Skin of body (tissue), 2 donors: Measurements from ENCODE around the gene IL24. TPM values are rescaled to one million over a fixed set of nuclear protein-coding genes. Genes with fewer than 3 reads are reported as not detected.

Experiments
- DNase-seq: peaks from one replicate; lab custom pipeline; 2025; lab: John Stamatoyannopoulos, UW
- total RNA-seq: library from RNA; depleted of rRNA; stranded (reverse); fragments of >200 nt; gene quantifications from one replicate; pipeline ENCODE4 v1.2.3, GENCODE V29; 2014

The IL24 gene
- total RNA-seq, 1 donor from 2014 or later = not detected

DNA sequence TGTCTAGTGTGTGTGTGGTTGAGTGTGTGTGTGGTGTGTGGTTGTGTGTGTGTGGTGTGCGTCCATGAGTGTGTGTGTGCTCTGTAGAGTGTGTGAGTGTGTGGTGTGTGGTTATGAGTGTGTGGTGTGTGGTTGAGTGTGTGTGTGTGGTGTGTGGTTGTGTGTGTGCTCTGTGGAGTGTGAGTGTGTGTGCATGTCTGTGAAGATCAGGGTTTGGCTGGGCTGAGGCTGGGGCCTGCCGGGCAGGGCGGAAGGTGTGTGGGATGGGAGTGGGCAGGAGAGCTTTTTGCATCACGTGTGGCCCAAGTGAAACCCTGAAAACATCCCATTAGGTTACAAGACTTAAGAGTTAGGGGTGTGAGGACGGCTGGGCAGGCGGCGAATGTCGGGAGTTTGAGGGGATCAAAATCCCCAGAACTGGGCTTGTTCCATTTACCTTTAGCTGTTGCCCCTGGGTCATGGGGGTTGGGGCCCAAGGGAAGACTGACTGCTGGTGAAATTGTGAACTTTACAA is 27.4 kb downstream of the IL24 start:
- no peak for DNase-seq

- DNase-seq = no peak
These were observed 28.0 kb downstream of the IL24 start for GRCh38 chr1:206925106-206925736.

GRCh38 chr1:206926286-206926685 is 29.0 kb downstream of the IL24 start:
- DNase-seq = no peak

DNA sequence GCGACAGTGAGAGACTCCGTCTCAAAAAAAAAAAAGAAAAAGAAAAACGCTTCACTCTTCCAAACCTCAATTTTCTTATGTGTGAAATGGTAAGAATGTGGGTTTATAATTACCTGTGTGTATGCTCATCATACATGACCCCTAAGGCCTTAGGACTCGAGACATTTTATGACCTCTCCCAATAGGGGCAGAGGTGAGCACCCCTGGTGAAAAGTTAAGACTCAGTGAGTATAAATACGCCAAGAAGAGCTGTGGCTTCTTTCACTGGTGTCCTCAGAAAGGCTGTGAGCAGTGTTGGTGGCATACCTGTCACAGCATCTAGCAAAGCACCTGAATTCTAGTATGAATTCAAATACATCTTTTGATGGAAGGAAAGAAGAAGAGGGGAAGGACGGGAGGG is 32.3 kb downstream of the IL24 start:
- DNase-seq = no peak

- no peak for DNase-seq
These were observed 33.1 kb downstream of the IL24 start for GRCh38 chr1:206930210-206930798.

GRCh38 chr1:206931709-206932108 is 34.5 kb downstream of the IL24 start:
- DNase-seq = no peak

DNA sequence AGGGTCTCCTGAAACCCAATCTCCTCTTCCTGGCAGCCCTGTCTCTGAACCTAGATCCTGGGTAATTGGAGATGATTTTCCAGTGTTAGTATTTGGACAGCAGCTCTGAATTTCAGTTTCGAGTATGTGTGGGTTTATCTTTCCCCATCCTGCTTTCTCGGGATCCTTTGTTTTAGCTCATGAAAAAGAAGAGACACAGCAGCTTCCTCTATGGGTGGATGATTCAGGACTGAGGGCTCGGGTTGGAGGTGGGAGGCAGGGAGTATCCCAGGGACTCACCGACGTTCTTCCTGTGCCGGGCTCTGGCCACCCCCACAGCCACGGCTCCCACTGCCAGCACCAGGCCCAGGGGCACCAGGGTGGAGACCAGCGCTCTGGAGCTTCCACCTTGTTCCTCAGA is 34.9 kb downstream of the IL24 start:
- no peak for DNase-seq

- no peak for DNase-seq
These were observed 36.2 kb downstream of the IL24 start for GRCh38 chr1:206933333-206933945.

- no peak for DNase-seq
These were observed 38.3 kb downstream of the IL24 start for GRCh38 chr1:206935491-206936067.

GRCh38 chr1:206937425-206937824 is 40.2 kb downstream of the IL24 start:
- DNase-seq = no peak

GRCh38 chr1:206939131-206939530 is 41.9 kb downstream of the IL24 start:
- no peak for DNase-seq

DNA sequence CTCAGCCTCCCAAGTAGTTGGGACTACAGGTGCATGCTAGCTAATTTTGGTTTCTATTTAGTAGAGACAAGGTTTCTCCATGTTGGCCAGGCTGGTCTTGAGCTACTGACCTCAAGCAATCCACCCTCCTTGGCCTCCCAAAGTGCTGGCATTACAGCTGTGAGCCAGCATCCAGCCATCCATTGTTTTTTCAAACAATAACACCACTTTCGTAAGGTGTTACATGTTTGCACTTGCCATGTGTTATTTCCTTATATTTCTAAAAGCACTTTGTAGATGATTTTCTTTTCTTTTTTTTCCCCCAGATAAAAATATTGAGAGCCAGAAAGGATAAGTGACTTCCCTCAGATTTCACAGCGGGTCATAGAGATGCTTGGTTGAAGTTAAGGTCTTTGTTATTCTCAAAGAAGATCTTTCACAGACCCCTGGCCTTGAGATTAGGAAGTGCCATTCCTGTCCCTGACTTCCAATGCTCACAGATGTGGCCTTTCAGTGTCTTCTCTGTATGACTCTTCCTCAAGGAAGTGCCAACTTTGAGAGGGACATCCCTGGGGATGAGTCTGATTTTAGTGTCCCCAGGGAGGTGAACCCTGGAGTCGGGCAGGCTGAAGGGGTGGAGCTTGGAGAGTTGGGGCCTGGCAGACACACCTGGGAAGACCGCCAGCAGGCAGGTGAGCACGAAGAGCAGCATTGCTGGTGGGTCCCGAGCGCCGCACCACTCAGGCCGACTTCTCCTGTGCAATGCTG is 42.8 kb downstream of the IL24 start:
- no peak for DNase-seq

- DNase-seq = no peak
These were observed 43.3 kb downstream of the IL24 start for GRCh38 chr1:206940588-206940936.

- no peak for DNase-seq
These were observed 44.6 kb downstream of the IL24 start for GRCh38 chr1:206941766-206942418.

DNA sequence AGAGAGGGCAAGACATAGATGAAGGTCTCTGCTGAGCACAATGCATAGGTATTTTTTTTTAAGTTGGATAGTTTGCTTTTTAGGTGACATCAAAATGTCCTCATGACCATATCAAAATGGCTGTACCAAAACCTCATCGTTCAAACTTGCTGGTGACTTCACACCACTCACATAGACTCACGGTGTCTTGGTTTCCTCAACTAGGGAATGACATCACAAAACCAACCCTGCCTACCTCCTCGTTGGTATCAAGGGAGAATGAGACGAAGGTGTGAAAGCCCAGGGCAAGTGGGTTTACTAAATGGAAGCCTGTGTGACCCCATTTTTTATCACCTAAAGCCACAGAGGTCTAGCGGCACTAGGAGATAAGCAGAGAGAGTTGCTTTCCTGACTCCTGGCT is 47.5 kb downstream of the IL24 start:
- DNase-seq = no peak

GRCh38 chr1:206945779-206946178 is 48.5 kb downstream of the IL24 start:
- no peak for DNase-seq

DNA sequence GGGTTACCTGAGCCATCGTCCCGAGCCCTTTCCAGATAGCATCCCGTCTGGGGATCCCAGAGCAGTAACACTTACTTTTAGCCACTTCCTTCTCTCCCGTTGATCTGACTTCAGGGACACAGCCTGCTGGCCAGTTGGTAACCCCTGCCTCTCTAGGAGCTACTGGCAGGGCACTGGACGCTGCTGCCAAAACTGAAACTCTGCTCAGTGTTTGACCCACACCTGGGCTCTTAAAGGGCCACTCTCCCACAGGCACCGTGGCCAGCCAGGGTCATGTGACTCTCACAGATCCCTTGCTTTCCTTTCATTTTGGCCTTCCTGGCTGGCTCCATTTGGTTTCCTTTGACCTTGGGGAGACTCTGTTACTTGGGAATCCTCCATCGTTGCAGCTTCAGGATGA is 49.0 kb downstream of the IL24 start, which contains the start of gene PIGR:
PIGR (minus strand) TSS at position 206 of the 400 bp plus-strand sequence. CDS start 5,935 bp downstream, outside the sequence.
- no peak for DNase-seq

DNA sequence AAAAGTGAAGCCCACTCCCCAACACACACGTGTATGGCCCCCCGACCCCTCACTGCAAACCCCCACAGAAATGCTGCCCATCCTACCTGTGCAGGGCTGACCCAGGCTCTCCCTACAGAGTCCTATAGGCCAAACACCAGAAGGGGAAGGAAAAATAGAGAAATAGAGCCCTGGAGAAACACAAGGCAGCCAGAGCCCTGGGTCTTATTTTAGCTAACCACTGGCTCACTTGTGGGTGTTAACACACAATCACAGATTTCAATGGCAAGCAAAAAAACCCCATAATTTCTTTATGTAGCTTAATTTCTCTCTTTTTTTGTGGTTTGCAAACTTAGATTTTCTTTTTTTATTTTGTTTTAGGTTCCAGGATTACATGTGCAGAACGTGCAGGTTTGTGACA is 50.0 kb downstream of the IL24 start:
- no peak for DNase-seq

DNA sequence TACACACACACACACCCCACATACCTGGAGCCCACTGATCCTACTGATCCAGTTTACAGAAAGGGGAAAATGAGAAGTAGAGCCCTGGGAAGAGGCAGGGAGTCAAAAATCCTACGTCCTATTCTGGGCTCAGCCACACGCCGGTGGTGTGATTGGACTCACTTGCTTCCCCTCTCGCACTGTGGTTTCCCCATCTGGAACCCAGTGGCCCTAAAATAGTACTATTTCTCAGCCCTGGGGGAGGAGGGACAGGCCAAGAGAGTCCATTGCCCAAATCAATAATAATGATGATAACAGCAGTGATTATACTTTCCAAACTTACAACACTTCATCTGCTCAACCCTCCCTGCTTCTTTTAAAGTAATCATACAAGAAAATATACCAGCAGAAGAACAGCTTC is 52.0 kb downstream of the IL24 start:
- DNase-seq = no peak

GRCh38 chr1:206949641-206950040 is 52.4 kb downstream of the IL24 start:
- no peak for DNase-seq
